WI38 (cell line): ENCODE results near the gene HDAC7.

Source experiments
- H3K4me3 ChIP-seq: 2 replicates; pipeline ENCODE4 v1.5.1; 2011; ENCODE audit warnings: low read depth, mild to moderate bottlenecking, control low read depth, low read length
- TF ChIP-seq, protein P1 (sequence below): IDR thresholded peaks from 2 replicates; pipeline ENCODE4 v1.5.1; 2012; ENCODE audit warnings: low read depth, mild to moderate bottlenecking, control low read depth, low read length

HDAC7 gene

DNA sequence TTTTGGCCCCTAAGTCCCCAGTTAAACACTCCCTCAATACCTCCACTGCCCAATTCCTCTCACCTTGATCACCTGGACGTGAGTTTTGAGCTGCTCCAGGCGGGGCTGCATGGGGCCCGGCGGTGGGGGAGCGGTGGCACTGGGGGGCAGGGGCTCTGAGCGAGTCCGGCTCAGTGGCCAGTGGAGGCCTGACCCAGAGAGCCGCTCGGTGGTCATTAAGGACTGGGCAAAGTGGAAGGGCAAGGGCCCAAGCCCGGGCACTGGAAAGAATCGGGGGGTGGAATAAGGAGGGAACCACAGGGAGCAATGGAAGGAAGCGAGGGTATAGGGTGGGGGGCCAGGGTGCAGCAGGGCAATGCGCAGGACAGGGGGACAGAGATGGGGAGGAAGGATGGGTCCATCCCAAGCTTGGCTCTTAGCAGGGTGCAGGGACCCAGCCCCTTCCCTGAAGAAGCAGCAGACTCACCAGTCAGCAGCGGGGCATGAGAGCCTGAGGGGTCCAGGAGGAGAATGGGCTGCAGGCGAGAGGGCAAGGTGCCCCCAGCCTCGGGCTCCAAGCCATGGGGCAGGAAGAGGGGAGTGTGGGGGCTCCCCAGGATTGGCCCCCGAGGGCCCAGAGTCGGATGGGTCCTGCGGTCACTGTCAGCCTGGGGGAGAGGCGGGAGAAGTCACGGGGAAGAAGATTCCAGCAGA is 24.4 kb downstream of the HDAC7 start:
- no peak overlapping the region for H3K4me3 ChIP-seq
- TF ChIP-seq, protein P1, sequence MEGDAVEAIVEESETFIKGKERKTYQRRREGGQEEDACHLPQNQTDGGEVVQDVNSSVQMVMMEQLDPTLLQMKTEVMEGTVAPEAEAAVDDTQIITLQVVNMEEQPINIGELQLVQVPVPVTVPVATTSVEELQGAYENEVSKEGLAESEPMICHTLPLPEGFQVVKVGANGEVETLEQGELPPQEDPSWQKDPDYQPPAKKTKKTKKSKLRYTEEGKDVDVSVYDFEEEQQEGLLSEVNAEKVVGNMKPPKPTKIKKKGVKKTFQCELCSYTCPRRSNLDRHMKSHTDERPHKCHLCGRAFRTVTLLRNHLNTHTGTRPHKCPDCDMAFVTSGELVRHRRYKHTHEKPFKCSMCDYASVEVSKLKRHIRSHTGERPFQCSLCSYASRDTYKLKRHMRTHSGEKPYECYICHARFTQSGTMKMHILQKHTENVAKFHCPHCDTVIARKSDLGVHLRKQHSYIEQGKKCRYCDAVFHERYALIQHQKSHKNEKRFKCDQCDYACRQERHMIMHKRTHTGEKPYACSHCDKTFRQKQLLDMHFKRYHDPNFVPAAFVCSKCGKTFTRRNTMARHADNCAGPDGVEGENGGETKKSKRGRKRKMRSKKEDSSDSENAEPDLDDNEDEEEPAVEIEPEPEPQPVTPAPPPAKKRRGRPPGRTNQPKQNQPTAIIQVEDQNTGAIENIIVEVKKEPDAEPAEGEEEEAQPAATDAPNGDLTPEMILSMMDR: no peak

- no peak overlapping the region for H3K4me3 ChIP-seq
- TF ChIP-seq, protein P1: no peak
Observed at GRCh38 chr12:47794679-47795078, 25.0 kb downstream of the HDAC7 start.

DNA sequence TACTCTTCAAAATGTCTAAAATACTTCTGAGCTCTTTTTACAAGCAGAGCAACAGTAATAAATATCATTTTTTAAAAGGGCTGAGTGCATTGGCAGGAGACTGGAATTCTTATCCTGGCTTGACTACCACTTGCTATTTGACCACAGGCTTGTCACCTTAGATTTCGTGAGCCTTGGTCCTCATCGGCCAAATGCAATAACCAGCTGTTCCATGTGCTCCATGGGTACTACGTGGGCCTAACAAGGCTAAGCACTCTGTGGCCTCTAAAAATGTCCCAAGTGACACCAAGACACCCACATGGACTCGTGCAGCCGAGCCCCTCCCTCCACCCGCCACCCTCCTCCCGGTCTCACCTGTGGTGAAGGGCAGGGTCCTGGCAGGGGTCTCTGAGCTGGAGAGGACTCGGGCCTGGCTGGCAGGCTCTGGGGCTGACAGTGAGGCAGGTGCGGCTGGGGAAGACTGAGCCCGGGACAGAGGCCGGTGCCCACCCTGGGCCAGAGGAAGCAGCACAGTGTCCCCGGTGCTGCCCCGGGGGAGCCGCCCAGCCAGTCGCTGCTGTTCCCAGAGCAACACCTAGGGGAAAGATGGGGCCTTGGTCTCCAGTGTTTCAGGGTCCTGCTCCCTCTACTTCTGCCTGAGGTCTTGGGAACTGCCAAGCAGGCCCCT is 26.6 kb downstream of the HDAC7 start:
- H3K4me3 ChIP-seq: no peak overlapping the region
- TF ChIP-seq, protein P1: no peak

DNA sequence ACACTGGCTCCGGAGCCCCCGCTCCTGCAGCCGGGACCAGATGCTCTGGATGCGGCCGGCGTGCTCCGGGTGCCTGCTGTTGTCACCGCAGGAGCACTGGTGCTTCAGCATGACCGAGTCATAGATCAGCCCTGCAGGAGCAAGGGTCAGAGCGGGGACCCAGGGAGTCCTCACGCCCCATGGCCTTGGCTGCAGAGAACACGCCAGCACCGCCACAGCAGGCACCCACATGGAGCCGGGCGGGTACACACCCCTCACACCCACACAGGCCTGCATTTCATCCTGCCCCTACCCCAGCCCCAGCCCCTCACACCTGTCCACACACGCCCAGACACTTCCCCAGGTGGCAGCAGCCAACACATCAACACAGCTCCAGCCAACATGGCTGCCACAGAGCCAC is 27.8 kb downstream of the HDAC7 start:
- TF ChIP-seq, protein P1: no peak
- no peak overlapping the region for H3K4me3 ChIP-seq

GRCh38 chr12:47791351-47791746 is 28.4 kb downstream of the HDAC7 start:
- H3K4me3 ChIP-seq: no peak overlapping the region
- TF ChIP-seq, protein P1: no peak

DNA sequence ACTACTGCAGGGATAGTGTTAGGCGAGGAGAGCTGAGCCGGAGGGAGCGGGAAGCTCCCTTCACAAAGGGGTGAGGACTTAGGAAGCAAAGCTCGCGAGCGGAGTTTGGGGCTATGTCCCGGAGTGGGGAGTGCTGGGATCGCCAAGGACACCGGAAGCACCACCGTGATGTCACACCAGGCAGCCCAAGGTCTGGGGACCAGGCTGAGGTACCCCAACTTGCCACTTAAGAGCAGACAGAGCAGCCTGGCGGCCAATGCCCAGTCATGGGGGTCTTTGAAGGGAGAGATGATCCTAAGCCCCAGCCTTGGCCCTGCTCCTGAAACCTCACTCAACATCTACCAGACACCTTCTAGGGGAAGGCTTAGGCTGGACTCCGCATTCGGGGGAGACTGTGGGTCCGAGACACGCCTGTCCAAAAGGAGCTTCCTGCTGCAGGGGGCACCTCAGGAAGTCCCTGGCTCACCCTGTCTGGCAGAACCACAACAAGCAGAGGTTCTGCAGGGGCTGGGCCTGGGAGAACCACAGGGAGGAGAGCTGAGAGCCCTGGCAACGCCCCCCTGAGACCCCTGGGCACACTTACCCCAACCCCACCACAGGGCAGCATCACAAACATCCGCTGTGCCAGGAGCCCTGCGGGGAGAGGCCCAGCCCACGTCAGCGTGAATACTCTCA is 28.9 kb downstream of the HDAC7 start:
- TF ChIP-seq, protein P1: no peak
- no peak overlapping the region for H3K4me3 ChIP-seq
